GM12801 (cell line): ENCODE results near the gene ABCC5.

Experiments
- CTCF ChIP-seq: IDR thresholded peaks from one replicate; pipeline ENCODE4 v1.5.1; 2011; ENCODE audit warnings: control low read depth; ENCODE audit not compliant: insufficient read length; ENCODE audit errors: extremely low read depth

Gene ABCC5

GRCh38 chr3:183943739-183944138 is 73.9 kb downstream of the ABCC5 start:
- no peak for TF ChIP-seq CTCF

- TF ChIP-seq CTCF = no peak
Observed at GRCh38 chr3:183941216-183941615, 76.5 kb downstream of the ABCC5 start.

GRCh38 chr3:183937601-183938286 is 79.9 kb downstream of the ABCC5 start:
- no peak for TF ChIP-seq CTCF

GRCh38 chr3:183933160-183933559 is 84.5 kb downstream of the ABCC5 start:
- no peak for TF ChIP-seq CTCF

- no peak for TF ChIP-seq CTCF
Observed at GRCh38 chr3:183931881-183932280, 85.8 kb downstream of the ABCC5 start.

GRCh38 chr3:183930086-183930485 is 87.6 kb downstream of the ABCC5 start:
- no peak for TF ChIP-seq CTCF

- no peak for TF ChIP-seq CTCF
Observed at GRCh38 chr3:183927059-183927458, 90.6 kb downstream of the ABCC5 start.
